Astrocyte (in vitro differentiated cells and primary cell): Measurements from ENCODE around the gene ECM1. TPM values are rescaled to one million over a fixed set of nuclear protein-coding genes. Genes with fewer than 3 reads are reported as not detected.

Experiments used
- DNase-seq: peaks from one replicate; pipeline ENCODE4 v3.0.0-alpha.2; 2010; ENCODE audit warnings: low read depth
- FAIRE-seq: peaks from 2 replicates; lab custom pipeline; 2011; peaks lifted over from hg19 to GRCh38; lab: Jason Lieb, UNC
- H2AFZ ChIP-seq: 2 replicates; pipeline ENCODE4 v1.6.0; 2012; ENCODE audit warnings: low read depth, low read length, inconsistent platforms
- H3K27ac ChIP-seq: 2 replicates; pipeline ENCODE4 v1.5.1; 2011; ENCODE audit warnings: low read depth, low read length, inconsistent platforms
- H3K27me3 ChIP-seq: 2 replicates; pipeline ENCODE4 v1.6.0; 2011; ENCODE audit warnings: low read length, inconsistent platforms; ENCODE audit not compliant: insufficient read depth
- H3K36me3 ChIP-seq: 2 replicates; pipeline ENCODE4 v1.5.1; 2011; ENCODE audit warnings: low read length, inconsistent platforms; ENCODE audit not compliant: insufficient read depth
- H3K4me1 ChIP-seq: 2 replicates; pipeline ENCODE4 v1.5.1; 2011; ENCODE audit warnings: low read length, inconsistent platforms; ENCODE audit not compliant: insufficient read depth
- H3K4me2 ChIP-seq: 2 replicates; pipeline ENCODE4 v1.6.0; 2012; ENCODE audit warnings: low read length, inconsistent platforms
- H3K4me3 ChIP-seq: 2 replicates; pipeline ENCODE4 v1.5.1; 2011; ENCODE audit warnings: low read depth, mild to moderate bottlenecking, low read length, inconsistent platforms; ENCODE audit not compliant: insufficient read depth
- H3K79me2 ChIP-seq: 2 replicates; pipeline ENCODE4 v1.6.0; 2012; ENCODE audit warnings: mild to moderate bottlenecking, low read length, inconsistent platforms; ENCODE audit not compliant: insufficient read depth
- H3K9ac ChIP-seq: 2 replicates; pipeline ENCODE4 v1.6.0; 2012; ENCODE audit warnings: mild to moderate bottlenecking, low read length, inconsistent platforms
- H3K9me3 ChIP-seq: 2 replicates; pipeline ENCODE4 v1.5.1; 2012; ENCODE audit warnings: low read depth, mild to moderate bottlenecking, low read length, inconsistent platforms; ENCODE audit not compliant: insufficient read depth
- H4K20me1 ChIP-seq: 2 replicates; pipeline ENCODE4 v1.6.0; 2012; ENCODE audit warnings: low read length, inconsistent platforms; ENCODE audit not compliant: insufficient read depth
- H3K27ac Mint-ChIP-seq: one replicate; pipeline ENCODE4 v1.8.0; 2021; ENCODE audit warnings: mild to moderate bottlenecking, mixed read lengths; ENCODE audit not compliant: unreplicated experiment
- H3K27me3 Mint-ChIP-seq: one replicate; pipeline ENCODE4 v1.8.0; 2021; ENCODE audit warnings: low read depth, mixed read lengths; ENCODE audit not compliant: unreplicated experiment
- H3K36me3 Mint-ChIP-seq: one replicate; pipeline ENCODE4 v1.8.0; 2021; ENCODE audit warnings: low read depth, mixed read lengths; ENCODE audit not compliant: unreplicated experiment
- H3K4me1 Mint-ChIP-seq: one replicate; pipeline ENCODE4 v1.8.0; 2021; ENCODE audit warnings: low read depth, mixed read lengths; ENCODE audit not compliant: unreplicated experiment
- H3K4me3 Mint-ChIP-seq: one replicate; pipeline ENCODE4 v1.8.0; 2021; ENCODE audit warnings: mild to moderate bottlenecking, moderate library complexity, mixed read lengths; ENCODE audit not compliant: unreplicated experiment
- H3K9me3 Mint-ChIP-seq: one replicate; pipeline ENCODE4 v1.8.0; 2021; ENCODE audit warnings: mild to moderate bottlenecking, mixed read lengths; ENCODE audit not compliant: unreplicated experiment
- CTCF ChIP-seq: IDR thresholded peaks from 2 replicates; pipeline ENCODE4 v1.5.1; 2011; ENCODE audit warnings: low read depth, mild to moderate bottlenecking, inconsistent platforms, low read length, moderate library complexity; ENCODE audit not compliant: insufficient read depth
- EZH2 ChIP-seq: IDR thresholded peaks from 2 replicates; pipeline ENCODE4 v1.6.1; 2012; ENCODE audit warnings: mild to moderate bottlenecking, low read length, inconsistent platforms; ENCODE audit not compliant: insufficient read depth
- total RNA-seq: library from RNA; stranded (reverse); gene quantifications from 2 replicates; pipeline ENCODE4 v1.2.1, GENCODE V29; 2021

The ECM1 gene
- total RNA-seq, 1 donor from 2014 or later = 26.0 TPM

- Histone ChIP-seq H3K9me3 (no peaks in the 10 kb centered on the region), H3K4me1 (peaks cover 44% of the 10 kb centered on the region), H3K4me2 (peak overlapping the region; percentile 15), H3K4me3 (no peak overlapping the region), H3K9ac (no peak overlapping the region), H3K27ac (peak overlapping the region; percentile 13), H3K79me2 (no peaks in the 10 kb centered on the region), H3K27me3 (no peaks in the 10 kb centered on the region), H4K20me1 (no peaks in the 10 kb centered on the region), H2AFZ (peak overlapping the region; percentile 13), H3K36me3 (no peaks in the 10 kb centered on the region)
- Mint-ChIP-seq H3K36me3 (no peaks in the 10 kb centered on the region), H3K27me3 (no peaks in the 10 kb centered on the region), H3K9me3 (no peaks in the 10 kb centered on the region), H3K4me1 (peaks cover 37% of the 10 kb centered on the region), H3K27ac (peak overlapping the region; percentile 76), H3K4me3 (no peak overlapping the region)
- FAIRE-seq (peak; percentile 23), DNase-seq (peak; percentile 89)
- no peak for TF ChIP-seq EZH2
- TF ChIP-seq CTCF = no peak
Observed at GRCh38 chr1:150535511-150536287, 27.8 kb downstream of the ECM1 start.

- Mint-ChIP-seq H3K27ac (peak overlapping the region; percentile 98), H3K27me3 (no peaks in the 10 kb centered on the region), H3K9me3 (no peaks in the 10 kb centered on the region), H3K4me3 (no peak overlapping the region), H3K4me1 (peaks cover 37% of the 10 kb centered on the region), H3K36me3 (no peaks in the 10 kb centered on the region)
- H3K27me3 ChIP-seq = no peaks in the 10 kb centered on the region
- H3K36me3 ChIP-seq = no peaks in the 10 kb centered on the region
- H3K9me3 ChIP-seq = no peaks in the 10 kb centered on the region
- no peaks in the 10 kb centered on the region for H3K79me2 ChIP-seq
- peak overlapping the region; percentile 64 for H2AFZ ChIP-seq
- no peak for DNase-seq
- H3K9ac ChIP-seq = peak overlapping the region; percentile 82
- peak overlapping the region; percentile 94 for H3K27ac ChIP-seq
- FAIRE-seq = no peak
- TF ChIP-seq EZH2 (no peak), CTCF (no peak)
- H3K4me1 ChIP-seq = peaks cover 40% of the 10 kb centered on the region
- H3K4me3 ChIP-seq = no peak overlapping the region
- H4K20me1 ChIP-seq = no peaks in the 10 kb centered on the region
- H3K4me2 ChIP-seq = peak overlapping the region; percentile 71
Observed at GRCh38 chr1:150536836-150537731, 29.2 kb downstream of the ECM1 start.
